IMR-90 (cell line): Measurements from ENCODE around the gene SENP7. TPM values are rescaled to one million over a fixed set of nuclear protein-coding genes. Genes with fewer than 3 reads are reported as not detected.

Experiments used
- ATAC-seq: fragments of 200-7000 bp; cut with Tn5 transposase; 2 replicates; pipeline ENCODE4 v1.9.1; 2020; ENCODE audit warnings: low read depth, mild to moderate bottlenecking, moderate library complexity
- BruUV-seq: library from RNA; stranded (reverse); fragments of 400-500 nt; replicated peaks from 2 replicates; lab custom pipeline; 2021; lab: Mats Ljungman, UMichigan
- CTCF ChIA-PET: fragments of 300-600 bp; formaldehyde crosslinking; extraction: SDS; loops from one replicate; lab custom pipeline; 2021; ENCODE audit warnings: antibody characterized with exemption; lab: Yijun Ruan, JAX
- POLR2A ChIA-PET: fragments of 300-600 bp; sonication (Branson Sonifier 250); formaldehyde crosslinking; loops from one replicate; lab custom pipeline; 2022; ENCODE audit warnings: antibody characterized with exemption; ENCODE audit not compliant: unreplicated experiment; lab: Charles Lee
- DNase-seq: peaks from one replicate; pipeline ENCODE4 v3.0.0; 2013
- H2AFZ ChIP-seq: replicated peaks from 2 replicates; pipeline ENCODE3; 2013; ENCODE audit warnings: low read length, mild to moderate bottlenecking; ENCODE audit not compliant: poor library complexity
- H2AK5ac ChIP-seq: 2 replicates; pipeline ENCODE4 v1.6.1; 2013; ENCODE audit warnings: low read depth, low read length, inconsistent platforms
- H2AK9ac ChIP-seq: replicated peaks from 2 replicates; pipeline ENCODE3; 2013; ENCODE audit warnings: mild to moderate bottlenecking, low read depth, low read length, moderate library complexity; ENCODE audit not compliant: poor library complexity
- H2BK120ac ChIP-seq: 2 replicates; pipeline ENCODE4 v1.6.1; 2013; ENCODE audit warnings: low read depth, low read length, inconsistent platforms
- H2BK15ac ChIP-seq: 3 replicates; pipeline ENCODE4 v1.6.1; 2013; ENCODE audit warnings: low read depth, low read length, inconsistent platforms
- H2BK20ac ChIP-seq: 2 replicates; pipeline ENCODE4 v1.6.1; 2013; ENCODE audit warnings: low read depth, mild to moderate bottlenecking, inconsistent platforms, low read length, moderate library complexity
- H2BK5ac ChIP-seq: 2 replicates; pipeline ENCODE4 v1.6.1; 2013; ENCODE audit warnings: mild to moderate bottlenecking, low read depth, low read length, inconsistent platforms; ENCODE audit not compliant: poor library complexity, severe bottlenecking
- H3K14ac ChIP-seq: replicated peaks from 2 replicates; pipeline ENCODE4 v1.6.1; 2013; ENCODE audit warnings: low read depth, low read length, inconsistent platforms
- H3K18ac ChIP-seq: 2 replicates; pipeline ENCODE4 v1.6.1; 2013; ENCODE audit warnings: low read depth, low read length, control low read depth
- H3K23ac ChIP-seq: 2 replicates; pipeline ENCODE4 v1.6.1; 2013; ENCODE audit warnings: low read depth, low read length, inconsistent platforms
- H3K27ac ChIP-seq: 2 replicates; pipeline ENCODE4 v1.5.1; 2013; ENCODE audit warnings: mild to moderate bottlenecking, control low read depth, low read length; ENCODE audit not compliant: insufficient read depth
- H3K27me3 ChIP-seq: 2 replicates; pipeline ENCODE4 v1.6.1; 2013; ENCODE audit warnings: low read length; ENCODE audit not compliant: control insufficient read depth, insufficient read depth
- H3K36me3 ChIP-seq: 2 replicates; pipeline ENCODE4 v1.6.1; 2013; ENCODE audit warnings: low read length, mixed read lengths; ENCODE audit not compliant: control insufficient read depth, insufficient read depth
- H3K4ac ChIP-seq: 2 replicates; pipeline ENCODE4 v1.6.1; 2013; ENCODE audit warnings: low read depth, low read length, inconsistent platforms
- H3K4me1 ChIP-seq: 2 replicates; pipeline ENCODE4 v1.6.1; 2013; ENCODE audit warnings: low read length, mixed read lengths; ENCODE audit not compliant: control insufficient read depth, insufficient read depth
- H3K4me2 ChIP-seq: 2 replicates; pipeline ENCODE4 v1.6.1; 2013; ENCODE audit warnings: low read depth, mild to moderate bottlenecking, control low read depth, low read length, moderate library complexity
- H3K4me3 ChIP-seq: 2 replicates; pipeline ENCODE4 v1.5.1; 2013; ENCODE audit warnings: low read depth, mild to moderate bottlenecking, control low read depth, low read length, moderate library complexity; ENCODE audit not compliant: insufficient read depth
- H3K56ac ChIP-seq: 2 replicates; pipeline ENCODE4 v1.6.1; 2013; ENCODE audit warnings: low read length, inconsistent platforms; ENCODE audit not compliant: insufficient read depth; ENCODE audit errors: extremely low read depth
- H3K79me1 ChIP-seq, 2 experiments: 2 replicates each; pipeline ENCODE4 v1.6.1; 2013; ENCODE audit warnings: low read length in 2 of 2, inconsistent platforms in 1 of 2, low read depth in 1 of 2
- H3K9ac ChIP-seq: 2 replicates; pipeline ENCODE4 v1.6.1; 2013; ENCODE audit warnings: low read depth, low read length, control low read depth
- H3K9me1 ChIP-seq: 2 replicates; pipeline ENCODE4 v1.6.1; 2013; ENCODE audit warnings: low read length, inconsistent platforms; ENCODE audit not compliant: insufficient read depth
- H3K9me3 ChIP-seq: 2 replicates; pipeline ENCODE4 v1.6.1; 2013; ENCODE audit warnings: low read length; ENCODE audit not compliant: control insufficient read depth, insufficient read depth
- H4K20me1 ChIP-seq: 2 replicates; pipeline ENCODE4 v1.6.1; 2013; ENCODE audit warnings: low read length, inconsistent platforms; ENCODE audit not compliant: insufficient read depth
- H4K5ac ChIP-seq: 2 replicates; pipeline ENCODE4 v1.6.1; 2013; ENCODE audit warnings: mild to moderate bottlenecking, low read depth, low read length, control low read depth
- H4K8ac ChIP-seq, 2 experiments: 2 replicates each; pipeline ENCODE4 v1.6.1; 2013; ENCODE audit warnings: low read depth in 2 of 2, low read length in 2 of 2, control low read depth in 1 of 2, inconsistent platforms in 1 of 2
- H4K91ac ChIP-seq: 2 replicates; pipeline ENCODE4 v1.6.1; 2013; ENCODE audit warnings: low read depth, low read length, inconsistent platforms; ENCODE audit not compliant: insufficient read depth
- CEBPB ChIP-seq: IDR thresholded peaks from 2 replicates; pipeline ENCODE4 v1.6.1; 2012; ENCODE audit warnings: low read depth, low read length, improper control_type of control experiment
- POLR2A ChIP-seq: IDR thresholded peaks from 2 replicates; pipeline ENCODE4 v1.6.1; 2012; ENCODE audit warnings: mild to moderate bottlenecking, low read depth, low read length
- RCOR1 ChIP-seq: IDR thresholded peaks from 2 replicates; pipeline ENCODE4 v1.6.1; 2012; ENCODE audit warnings: mild to moderate bottlenecking, low read length, improper control_type of control experiment; ENCODE audit not compliant: insufficient replicate concordance
- RFX5 ChIP-seq: IDR thresholded peaks from 2 replicates; pipeline ENCODE4 v1.8.0; 2012; ENCODE audit warnings: low read depth, mild to moderate bottlenecking, low read length, moderate library complexity
- USF2 ChIP-seq: fragments of 150-350 bp; IDR thresholded peaks from 2 replicates; pipeline ENCODE4 v1.6.1; 2017; ENCODE audit warnings: mild to moderate bottlenecking, antibody characterized with exemption, low read length, low read depth
- dilution Hi-C: fragments of 300-500 bp; cut with HindIII; formaldehyde crosslinking; loops from one replicate; pipeline ENCODE4 v1.14.3; 2018; ENCODE audit warnings: low sequenced_read_pairs; ENCODE audit not compliant: unreplicated experiment
- in situ Hi-C: fragments of 300-500 bp; cut with MboI; formaldehyde crosslinking; loops from 3 replicates; pipeline ENCODE4 v1.14.3; 2019; ENCODE audit warnings: low sequenced_read_pairs, inconsistent platforms, mixed read lengths
- intact Hi-C: fragments of 100-400 bp; cut with micrococcal nuclease; formaldehyde crosslinking; loops from 2 replicates; pipeline ENCODE4 v1.10.0; 2022
- polyA plus RNA-seq, 3 experiments: library from polyadenylated mRNA; depleted of rRNA; stranded (reverse); fragments of >200 nt; gene quantifications; 2 replicates each; pipeline ENCODE4 v1.2.3, GENCODE V29; 2012; ENCODE audit warnings: low replicate concordance in 1 of 3
- total RNA-seq: library from RNA; depleted of rRNA; stranded (reverse); fragments of >200 nt; gene quantifications from 2 replicates; pipeline ENCODE4 v1.2.3, GENCODE V29; 2012
- TF ChIP-seq, protein P1 (sequence below): conservative IDR thresholded peaks from 2 replicates; pipeline ENCODE4 v1.5.1; 2012; ENCODE audit warnings: mild to moderate bottlenecking, low read depth, low read length, improper control_type of control experiment

The SENP7 gene
- total and polyA plus RNA-seq, 2 of the 4 experiments (the other 2 are of a cell fraction), result 5.5 to 8.4 TPM

GRCh38 chr3:101388706-101389105 is 124.3 kb downstream of the SENP7 start:
- no peaks in the 10 kb centered on the region; the same call in 1 of the 2 replicates for H4K20me1 ChIP-seq
- TF ChIP-seq, protein P1, sequence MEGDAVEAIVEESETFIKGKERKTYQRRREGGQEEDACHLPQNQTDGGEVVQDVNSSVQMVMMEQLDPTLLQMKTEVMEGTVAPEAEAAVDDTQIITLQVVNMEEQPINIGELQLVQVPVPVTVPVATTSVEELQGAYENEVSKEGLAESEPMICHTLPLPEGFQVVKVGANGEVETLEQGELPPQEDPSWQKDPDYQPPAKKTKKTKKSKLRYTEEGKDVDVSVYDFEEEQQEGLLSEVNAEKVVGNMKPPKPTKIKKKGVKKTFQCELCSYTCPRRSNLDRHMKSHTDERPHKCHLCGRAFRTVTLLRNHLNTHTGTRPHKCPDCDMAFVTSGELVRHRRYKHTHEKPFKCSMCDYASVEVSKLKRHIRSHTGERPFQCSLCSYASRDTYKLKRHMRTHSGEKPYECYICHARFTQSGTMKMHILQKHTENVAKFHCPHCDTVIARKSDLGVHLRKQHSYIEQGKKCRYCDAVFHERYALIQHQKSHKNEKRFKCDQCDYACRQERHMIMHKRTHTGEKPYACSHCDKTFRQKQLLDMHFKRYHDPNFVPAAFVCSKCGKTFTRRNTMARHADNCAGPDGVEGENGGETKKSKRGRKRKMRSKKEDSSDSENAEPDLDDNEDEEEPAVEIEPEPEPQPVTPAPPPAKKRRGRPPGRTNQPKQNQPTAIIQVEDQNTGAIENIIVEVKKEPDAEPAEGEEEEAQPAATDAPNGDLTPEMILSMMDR, result no peak
- no peak for TF ChIP-seq POLR2A
- TF ChIP-seq USF2, result no peak
- no peak for TF ChIP-seq CEBPB
- TF ChIP-seq RCOR1, result no peak
- no peak for TF ChIP-seq RFX5
- no peak overlapping the region for H3K56ac ChIP-seq
- H2AFZ ChIP-seq, result no peak overlapping the region
- no peak for DNase-seq
- no peak overlapping the region for H2AK5ac ChIP-seq
- peaks cover 8% of the 10 kb centered on the region for H3K9me3 ChIP-seq
- no peaks in the 10 kb centered on the region for H3K27me3 ChIP-seq
- H2AK9ac ChIP-seq, result no peak overlapping the region
- H3K36me3 ChIP-seq, result no peaks in the 10 kb centered on the region
- no peak overlapping the region for H4K8ac ChIP-seq
- H3K27ac ChIP-seq, result no peak overlapping the region
- no peak overlapping the region for H2BK5ac ChIP-seq
- H3K18ac ChIP-seq, result no peak overlapping the region
- H3K79me1 ChIP-seq, result peaks cover 14 to 35% of the 10 kb centered on the region in 2 experiments; a peak in 3 of 4 replicates
- no peak overlapping the region for H3K4me2 ChIP-seq
- CTCF ChIA-PET, result interaction anchor here (0.6 kb wide), 1 partner anchor 44 kb away, joined by 3 read pairs; no protein-coding TSS in a partner anchor
- no peaks in the 10 kb centered on the region for H3K4me1 ChIP-seq
- no peak overlapping the region for H3K14ac ChIP-seq
- H2BK20ac ChIP-seq, result no peak overlapping the region
- peaks cover 4% of the 10 kb centered on the region; the same call in 1 of the 2 replicates for H3K9me1 ChIP-seq
- no peak overlapping the region for H3K4ac ChIP-seq
- no peak for ATAC-seq
- H2BK15ac ChIP-seq, result no peak overlapping the region
- no peak overlapping the region for H3K23ac ChIP-seq
- dilution Hi-C loops (no loop called here), in situ Hi-C loops (no loop called here), intact Hi-C loops (no loop called here)
- no peak overlapping the region for H3K4me3 ChIP-seq
- no TSS peak for BruUV-seq
- H3K9ac ChIP-seq, result no peak overlapping the region
- no peak overlapping the region for H4K91ac ChIP-seq
- POLR2A ChIA-PET, result no interaction called here
- no peak overlapping the region for H4K5ac ChIP-seq
- H2BK120ac ChIP-seq, result no peak overlapping the region
